Eye (tissue), 1 donor: ENCODE measurements around the gene PNMA8C.
"Not testable (repeated sequence)": the region's sequence is repeated elsewhere in the genome, so short reads cannot be mapped to it uniquely, and the experiment has no call there.

Experiments
- DNase-seq: peaks from one replicate; pipeline ENCODE4 v3.0.0-alpha.2; 2015

PNMA8C gene

DNA sequence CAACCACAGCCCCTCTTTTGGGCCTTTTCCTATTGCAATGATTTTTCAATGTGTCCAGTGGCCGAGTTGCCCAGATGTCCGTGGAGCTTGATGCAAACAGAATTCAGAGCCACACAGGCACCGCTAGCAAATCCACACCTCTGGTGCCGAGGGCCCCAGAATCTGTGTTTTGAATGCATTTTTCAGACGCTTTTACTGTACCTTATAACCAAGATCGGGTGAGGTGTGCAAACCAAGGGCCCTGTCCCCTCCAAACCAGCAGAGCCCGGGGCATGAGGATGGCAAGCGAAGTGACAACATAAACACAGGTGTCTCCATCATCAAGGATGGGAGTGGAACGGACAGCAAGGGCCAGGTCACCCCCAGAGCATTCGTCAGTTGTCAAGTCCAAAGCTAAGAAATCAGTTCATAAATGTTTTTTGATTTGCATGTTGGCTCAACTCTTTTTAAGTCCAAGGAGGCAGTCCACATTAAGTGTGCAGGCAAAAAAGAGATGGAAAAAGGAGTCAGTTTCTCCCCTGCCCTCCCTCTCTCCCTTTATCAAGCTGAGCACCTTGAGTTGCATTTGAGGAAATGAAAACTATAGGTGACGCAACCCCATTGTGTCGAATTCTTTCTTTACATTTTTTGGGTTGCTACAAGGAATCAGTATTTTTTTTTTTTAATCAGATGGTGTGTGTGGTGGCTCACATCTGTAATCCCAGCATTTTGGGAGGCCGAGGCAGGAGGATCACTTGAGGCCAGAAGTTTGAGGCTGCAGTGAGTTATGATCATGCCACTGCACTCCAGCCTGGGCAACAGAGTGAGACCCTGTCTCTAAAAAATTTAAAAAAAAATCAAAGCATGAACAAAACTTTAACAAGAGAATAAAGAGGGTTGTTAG lies 18.3 kb downstream of the PNMA8C start:
- DNase-seq = no peak

DNA sequence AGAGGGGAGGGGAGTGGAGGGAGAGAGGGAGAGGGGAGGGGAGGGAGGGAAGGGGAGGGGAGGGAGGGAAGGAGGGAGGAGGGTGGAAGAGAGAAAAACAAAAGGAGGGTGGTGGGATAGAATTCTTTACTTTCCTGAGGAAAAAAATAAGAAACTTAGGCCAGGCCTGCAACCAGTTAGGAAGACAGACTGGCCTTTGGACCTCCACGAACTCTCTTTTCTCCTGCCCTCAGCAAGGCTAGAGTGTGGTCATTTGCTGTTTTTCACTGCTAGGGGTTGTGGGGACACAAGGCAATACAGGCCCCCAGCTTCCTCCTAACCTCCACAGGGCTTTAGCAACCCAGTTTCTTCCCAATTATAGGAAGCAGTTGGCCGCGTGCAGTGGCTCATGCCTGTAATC lies 19.5 kb downstream of the PNMA8C start:
- DNase-seq = no peak

DNA sequence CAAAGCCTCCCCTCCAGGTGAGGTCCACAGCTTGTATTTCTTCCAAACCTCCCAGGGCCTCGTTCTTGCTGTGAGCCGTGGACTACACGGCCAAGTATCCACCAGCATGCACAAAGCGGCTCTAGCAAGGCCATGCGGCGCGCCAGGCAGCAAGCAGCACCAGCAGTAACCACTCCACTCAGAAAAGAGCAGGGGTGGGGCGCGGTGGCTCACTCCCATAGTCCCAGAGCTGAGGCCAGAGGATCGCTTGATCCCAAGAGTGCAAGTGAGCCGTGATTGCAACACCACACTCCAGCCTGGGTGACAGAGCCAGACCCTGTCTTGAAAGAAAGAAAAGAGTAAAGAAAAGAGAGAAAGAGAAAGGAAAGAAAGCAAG lies 20.1 kb downstream of the PNMA8C start:
- peak; percentile 78 for DNase-seq

DNA sequence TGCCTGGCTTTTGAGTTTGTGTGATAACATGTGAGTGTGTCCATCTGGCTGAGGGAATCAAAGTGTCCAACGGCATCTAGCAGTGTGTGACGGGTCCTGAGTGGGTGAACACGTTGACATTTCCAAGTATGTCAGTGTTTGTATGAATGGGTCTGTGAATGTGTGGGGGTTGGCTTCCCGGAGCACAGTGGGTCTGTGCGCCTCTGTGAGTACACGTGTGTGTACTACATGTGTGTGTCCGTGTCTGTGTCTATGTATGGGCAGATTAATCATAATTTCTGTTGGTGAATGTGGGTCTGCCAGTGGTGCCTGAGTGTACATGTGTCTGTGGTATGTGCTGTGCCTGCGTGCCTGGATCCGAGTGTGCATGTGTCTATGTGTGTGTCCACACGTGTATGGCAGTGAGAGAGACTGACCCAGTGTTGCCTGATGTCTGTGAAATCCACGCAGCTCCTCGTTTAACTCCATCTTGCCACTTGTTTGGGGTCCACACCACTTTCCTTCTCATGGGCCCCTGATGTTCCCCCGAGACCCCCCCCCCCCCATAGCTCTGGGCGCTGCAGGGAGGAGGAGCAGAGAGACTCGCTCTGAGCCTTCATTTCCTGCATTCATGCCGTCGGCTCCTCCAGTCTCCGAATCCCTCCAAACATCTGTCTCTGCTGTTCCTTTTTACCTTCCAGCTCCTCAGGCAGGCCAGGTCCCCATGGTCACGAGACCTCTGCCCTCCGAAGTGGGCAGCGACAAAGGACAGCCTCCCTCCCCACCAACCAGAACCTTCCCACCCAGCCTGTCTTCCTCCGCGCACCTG lies 20.7 kb downstream of the PNMA8C start:
- DNase-seq = no peak

DNA sequence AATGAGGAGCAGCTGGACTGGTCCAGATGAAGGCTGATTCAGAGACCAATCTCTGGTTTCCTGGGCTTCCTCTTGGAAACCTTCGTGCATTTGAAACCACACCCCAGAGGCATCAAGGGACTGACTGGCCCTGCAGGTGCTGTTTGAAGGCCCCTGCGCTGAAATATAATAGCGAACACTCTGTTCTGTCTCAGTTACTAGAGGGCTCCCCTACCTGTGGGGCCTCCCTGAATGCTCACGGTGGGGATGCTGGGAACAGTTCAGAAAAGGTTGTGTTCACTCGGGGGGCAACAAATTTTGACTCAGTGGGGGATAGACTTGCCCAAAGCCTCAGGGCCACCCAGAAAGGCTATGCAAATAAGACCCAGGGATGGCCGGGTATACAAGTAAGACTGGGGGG lies 21.8 kb downstream of the PNMA8C start:
- DNase-seq = no peak

DNA sequence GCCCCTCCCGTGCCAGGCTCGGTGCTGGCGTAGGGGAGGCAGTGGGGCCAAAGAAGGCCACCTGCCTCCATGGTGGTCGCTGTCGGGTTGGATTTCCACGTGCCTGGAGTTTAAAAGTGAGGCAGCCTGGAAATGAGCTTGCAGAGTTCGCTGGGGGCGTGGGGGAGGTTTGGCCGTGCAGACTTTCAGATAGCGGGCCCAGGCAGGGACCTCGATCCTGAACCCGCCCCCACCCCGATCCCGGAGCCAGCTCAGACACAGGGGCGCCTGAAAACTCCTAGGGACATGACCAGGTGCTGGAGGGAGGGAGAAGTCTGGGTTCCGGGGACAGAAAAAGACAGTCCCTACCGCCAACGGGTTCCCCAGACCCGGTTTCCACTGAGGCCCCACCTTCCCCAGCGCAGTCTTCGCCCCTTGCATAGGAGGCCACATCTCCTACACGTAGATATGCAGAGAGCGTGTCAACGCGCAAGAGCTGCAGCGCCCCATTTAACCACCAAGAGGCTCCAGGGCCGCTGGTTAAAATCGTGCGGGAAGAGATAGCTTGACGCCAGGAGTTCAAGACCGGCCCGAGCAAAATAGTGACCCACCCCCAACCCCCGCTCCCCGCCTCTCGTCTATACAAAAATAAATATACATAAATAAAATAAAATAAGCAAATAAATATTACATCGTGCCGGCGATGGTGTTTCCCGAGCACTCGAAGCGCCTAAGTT lies 23.8 kb downstream of the PNMA8C start:
- DNase-seq = peak; percentile 84

DNA sequence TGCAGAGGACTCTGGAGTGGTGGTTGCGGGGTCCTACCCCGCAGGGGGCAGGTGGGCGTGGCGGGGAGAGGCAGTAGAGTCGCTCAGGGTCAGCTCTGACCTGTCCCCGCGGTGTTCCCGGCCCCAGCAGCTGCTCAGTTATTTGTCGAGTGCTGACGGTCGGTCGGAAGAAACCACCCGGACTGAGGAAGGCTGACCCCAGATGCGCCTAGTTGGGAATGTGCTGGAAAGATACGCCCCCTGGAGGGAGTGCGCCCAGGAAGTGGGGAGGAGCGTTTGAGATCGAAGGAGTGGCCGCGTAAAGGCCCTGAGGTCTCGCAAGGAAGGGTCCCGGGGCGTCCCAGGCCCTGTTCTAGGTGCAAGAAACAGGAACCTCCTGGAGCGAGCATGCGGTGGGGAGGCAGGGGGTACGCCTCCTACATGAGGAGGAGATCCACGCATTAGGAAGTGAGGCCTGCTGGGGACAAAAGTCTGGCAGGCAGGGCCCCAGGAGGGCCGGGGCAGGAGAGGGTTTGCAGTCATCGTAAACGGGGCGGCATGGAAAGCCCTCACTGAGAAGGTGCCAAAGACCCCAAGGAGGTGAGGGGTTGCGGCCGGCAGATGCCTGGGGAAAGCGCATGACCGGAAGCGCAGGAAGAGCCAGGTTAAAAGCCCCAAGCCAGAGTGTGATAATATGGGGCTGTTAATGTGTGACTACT lies 24.5 kb downstream of the PNMA8C start:
- peak; percentile 86 for DNase-seq

DNA sequence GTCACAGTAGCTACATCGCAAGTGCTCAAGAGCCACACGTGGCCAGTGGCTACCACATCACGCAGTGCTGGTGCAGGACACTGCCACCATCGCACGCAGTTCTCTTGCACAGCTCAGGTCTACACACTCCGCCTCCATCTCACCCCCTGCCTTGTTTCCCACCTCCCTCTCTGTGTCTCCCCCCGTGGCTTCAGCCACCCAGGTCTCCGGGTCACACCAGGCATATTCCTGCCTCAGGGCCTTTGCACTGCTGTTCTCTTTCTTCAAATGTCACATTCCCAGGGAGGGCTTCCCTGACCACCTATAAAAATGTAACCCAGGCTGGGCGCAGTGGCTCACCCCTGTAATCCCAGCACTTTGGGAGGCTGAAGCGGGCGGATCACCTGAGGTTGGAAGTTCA lies 26.0 kb downstream of the PNMA8C start:
- DNase-seq = no peak

DNA sequence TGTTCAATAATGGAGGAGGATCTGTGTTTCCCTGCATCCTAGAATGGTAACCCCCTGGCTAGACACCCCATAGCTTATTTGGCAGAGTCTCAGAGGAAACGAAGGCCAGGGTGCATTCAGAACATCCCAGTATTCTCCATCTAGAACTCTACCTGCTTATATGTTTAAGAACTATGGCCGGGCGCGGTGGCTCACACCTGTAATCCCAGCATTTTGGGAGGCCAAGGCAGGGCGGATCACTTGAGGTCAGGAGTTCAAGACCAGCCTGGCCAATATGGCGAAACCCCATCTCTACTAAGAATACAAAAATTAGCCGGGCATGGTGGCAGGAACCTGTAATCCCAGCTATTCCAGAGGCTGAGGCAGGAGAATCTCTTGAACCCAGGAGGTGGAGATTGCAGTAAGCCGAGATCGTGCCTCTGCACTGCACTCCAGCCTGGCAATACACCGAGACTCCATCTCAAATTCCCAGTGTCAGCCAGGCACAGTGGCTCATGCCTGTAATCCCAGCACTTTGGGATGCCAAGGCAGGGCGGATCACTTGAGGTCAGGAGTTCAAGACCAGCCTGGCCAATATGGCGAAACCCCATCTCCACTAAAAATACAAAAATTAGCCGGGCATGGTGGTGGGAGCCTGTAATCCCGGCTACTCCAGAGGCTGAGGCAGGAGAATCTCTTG lies 30.8 kb downstream of the PNMA8C start:
- DNase-seq = not testable (repeated sequence)

DNA sequence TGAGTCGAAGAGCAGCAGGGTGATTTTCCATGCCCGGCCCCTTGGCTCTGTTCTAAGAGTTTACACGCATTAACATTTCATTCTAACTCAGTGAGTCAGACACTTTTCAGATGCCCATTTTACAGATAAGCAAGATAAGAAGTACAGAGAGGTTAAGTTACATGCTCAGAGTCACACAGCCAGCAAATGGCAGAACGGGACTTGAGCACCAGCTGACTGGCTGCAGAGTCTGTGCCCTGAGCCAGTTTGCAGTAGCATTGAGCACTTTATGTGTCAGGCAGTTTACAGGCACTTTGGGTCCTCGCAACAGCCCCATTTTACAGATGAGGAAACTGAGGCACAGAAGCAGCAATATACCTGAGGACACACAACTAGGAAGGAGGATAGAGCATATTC lies 34.3 kb downstream of the PNMA8C start:
- no peak for DNase-seq

DNA sequence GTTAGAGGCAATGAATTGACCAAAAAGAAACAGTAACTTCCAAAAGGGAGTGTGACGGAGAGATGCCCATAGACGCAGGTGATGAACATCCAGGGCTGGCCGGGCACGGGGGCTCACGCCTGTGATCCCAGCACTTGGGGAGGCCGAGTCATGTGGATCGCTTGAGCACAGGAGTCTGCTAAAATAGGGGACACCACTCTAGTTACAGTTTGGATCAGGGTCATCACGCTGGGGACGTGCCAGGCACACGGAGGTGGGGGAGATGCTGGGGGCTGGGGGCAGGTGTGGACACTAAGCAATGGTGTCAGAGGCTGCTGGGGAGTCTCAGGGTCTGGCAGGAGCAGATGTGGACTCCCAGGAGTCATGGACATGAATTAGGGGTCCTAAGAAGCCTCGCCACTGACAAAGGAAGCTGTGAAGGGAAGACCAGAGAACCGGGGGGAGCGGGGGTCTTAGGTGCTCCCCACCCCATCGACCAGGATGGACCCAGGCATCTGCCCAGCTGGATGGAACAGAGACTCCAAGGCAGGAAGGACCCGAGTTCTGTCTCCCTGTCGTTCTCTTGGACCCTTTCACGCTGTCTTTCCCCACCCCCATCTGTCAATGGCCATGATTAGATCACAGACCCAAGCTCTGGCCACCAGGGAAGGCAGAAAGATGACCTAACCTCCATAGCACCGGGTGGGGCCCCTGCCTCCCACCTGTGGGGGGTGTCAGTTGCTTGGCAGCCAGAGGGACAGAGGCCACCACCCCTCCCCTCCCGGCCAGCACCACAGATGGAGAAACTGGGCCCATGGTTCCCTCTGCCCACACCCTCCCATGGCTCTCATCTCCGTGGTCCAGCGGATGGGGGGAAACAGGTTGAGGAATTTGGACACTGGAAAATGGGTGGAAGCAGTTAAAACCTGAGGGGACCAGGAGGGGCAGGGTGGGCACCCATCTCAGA lies 35.0 kb downstream of the PNMA8C start:
- no peak for DNase-seq

DNA sequence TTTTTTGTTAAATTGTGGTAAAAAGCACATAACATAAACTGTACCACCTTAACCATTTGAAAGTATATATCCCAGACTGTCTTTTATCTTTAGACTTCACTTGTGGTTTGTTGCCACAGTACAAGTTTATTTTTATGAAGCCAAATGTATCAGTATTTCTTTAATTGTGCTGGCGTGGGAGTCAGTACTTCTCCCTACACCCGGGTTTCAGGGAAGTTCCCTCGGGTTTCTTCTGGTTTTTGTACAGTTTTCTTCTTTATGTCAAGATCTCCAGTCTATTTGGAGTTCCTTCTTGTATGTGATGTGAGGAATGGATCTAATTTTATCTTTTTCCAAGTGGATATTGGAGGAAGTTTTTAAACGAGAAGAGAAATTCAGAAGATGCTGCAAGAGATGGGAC lies 35.9 kb downstream of the PNMA8C start:
- no peak for DNase-seq

DNA sequence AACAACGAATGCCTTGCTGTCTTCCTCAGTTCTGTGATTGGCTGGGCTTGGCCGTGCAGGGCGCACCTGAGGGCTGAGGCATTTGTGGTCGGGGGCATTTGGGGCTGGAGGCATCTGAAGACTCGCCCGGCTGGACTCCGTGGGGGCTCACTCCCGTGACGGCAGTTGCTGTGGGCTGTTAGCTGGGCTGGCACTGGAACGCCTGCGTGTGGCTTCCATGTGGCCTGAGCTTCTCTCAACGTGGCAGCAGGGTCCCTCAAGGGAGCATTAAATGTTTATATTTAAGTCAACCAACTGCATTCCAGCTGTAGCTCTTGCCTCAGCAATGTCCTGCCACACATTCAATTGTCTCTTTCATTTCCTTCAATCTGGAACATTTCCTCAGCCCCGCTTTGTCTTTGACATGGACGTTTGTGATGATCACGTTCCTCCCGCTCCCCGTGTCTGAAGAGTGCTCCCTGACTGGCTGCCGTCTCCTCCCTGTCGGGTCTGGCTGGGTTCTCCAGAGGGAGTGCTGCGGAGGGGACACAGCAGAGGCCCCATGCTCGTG lies 36.4 kb downstream of the PNMA8C start:
- DNase-seq = peak; percentile 62

DNA sequence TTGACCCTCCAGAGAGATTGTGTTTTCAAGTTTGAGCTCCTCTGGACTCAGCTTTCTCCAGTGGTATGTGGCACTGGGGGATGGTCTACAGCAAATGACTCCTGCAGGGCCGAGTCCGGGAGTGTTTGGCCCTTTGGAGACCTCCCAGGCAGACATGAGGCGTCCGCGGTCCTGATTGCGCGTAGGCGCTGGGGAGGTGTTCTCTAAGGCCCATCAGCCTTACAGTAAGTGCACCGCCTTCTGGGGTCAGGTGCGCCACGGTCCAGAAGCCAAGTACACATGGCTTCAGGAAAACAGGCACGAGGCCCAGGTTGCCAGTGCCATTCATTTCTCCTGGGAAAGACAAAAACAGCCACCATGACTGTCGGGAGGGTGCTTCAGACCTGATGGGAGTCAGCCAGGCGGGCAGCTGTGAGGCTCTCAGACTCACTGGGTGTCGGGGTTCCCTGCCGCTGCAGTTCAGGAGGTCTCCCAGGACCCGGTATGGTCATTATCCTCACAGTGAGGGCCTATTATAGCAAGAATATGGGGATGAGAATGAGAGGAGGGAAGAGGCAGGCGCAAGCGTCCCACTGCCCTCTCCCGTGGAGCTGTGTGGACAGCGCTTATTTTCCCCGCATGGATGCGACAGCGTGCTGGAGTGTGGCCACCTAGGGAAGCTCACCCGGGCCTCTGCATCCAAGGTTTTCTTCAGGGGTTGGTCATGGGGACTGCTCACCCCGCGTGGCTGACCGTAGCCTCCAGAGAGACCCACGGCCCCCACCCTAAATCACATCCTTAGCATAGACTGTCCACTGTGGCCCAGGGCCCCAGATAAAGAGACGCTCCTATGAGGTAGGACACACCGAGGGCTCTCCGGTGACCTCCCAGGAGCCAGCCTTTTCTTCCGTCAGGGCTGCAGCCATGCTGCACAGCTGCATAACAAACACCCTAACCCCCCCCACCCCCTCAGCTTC lies 37.2 kb downstream of the PNMA8C start:
- no peak for DNase-seq

DNA sequence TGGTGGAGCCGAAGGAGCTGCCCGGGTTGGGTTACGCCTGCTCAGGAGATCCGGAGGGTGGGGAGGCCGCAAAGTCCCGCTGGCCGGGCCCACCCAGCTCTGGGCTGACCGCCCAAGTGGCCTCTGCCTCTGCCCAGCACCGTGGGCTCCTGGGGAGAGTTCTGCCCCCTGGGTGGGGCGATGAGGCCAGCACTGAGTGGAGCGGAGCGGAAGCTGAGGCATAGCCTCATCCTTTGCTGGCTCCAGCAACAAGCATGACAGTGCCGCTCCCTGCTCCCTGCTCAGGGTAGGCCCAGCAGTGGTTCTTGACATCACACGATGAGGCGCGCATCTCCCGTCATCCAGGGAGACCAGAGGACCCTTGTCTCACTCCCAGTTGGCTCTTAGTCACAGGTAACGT lies 37.9 kb downstream of the PNMA8C start:
- DNase-seq = no peak

DNA sequence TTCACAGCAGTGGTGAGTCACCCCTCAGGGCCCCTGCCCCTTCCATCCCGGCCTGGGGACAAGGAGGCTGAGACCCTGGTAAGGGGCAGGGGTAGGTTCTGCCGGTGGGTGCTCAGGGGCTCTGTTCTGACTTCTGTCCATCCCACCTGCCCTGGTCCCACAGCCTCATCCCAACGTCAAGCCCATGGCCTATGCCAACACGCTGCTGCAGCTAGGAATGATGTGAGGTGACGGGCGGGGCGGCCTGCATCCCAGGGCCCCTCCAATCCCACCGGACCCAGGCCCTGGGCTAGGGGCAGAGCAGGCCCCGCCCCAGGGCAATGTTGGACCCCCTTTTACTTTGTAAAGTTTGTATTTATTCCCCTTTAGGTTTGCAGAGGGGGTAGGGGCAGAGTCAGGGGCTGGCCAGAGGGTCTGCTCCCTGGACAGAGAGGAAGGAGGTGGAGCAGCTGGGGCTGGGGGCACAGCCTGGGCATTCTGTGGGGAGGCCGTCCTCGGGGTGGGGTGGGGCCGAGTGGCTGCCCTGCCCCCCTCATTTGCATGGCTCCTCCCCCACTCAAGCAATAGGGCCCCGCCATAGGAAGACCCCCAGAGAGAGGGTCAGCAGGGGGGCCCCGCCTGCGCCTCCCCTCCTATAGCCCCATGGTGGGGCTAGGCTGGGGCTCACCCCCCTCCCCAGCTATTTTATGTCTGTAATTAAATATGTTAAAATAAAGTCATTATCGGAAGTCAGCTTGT lies 38.4 kb downstream of the PNMA8C start:
- DNase-seq = no peak

DNA sequence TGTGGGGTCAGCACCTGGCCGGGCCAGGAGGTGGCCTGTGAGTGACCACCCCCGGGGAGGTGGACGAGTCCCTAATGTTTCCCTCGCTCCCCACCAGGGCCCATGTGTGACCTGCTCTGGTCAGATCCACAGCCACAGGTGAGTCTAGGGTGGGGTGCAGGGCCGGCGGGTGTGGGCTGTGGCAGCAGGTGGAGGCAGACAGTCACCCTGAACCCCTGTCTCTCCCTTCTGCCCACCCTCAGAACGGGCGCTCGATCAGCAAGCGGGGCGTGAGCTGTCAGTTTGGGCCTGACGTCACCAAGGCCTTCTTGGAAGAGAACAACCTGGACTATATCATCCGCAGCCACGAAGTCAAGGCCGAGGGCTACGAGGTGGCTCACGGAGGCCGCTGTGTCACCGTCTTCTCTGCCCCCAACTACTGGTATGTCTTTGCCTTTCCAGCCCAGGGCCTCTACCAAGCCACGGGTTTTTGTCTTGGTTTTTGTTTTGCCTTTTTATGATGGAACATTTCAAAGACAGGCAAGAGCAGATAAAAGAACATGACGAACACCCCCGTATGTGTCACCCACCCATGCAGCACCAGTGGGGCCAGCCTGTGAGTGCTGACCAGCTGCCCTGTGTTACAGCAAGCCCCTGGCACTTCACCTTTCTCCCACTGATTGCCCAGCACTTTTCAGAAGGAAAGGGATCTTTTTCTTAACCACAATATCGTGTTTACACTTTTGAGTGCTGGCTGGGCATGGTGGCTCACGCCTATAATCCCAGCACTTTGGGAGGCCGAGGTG lies 40.2 kb downstream of the PNMA8C start:
- no peak for DNase-seq

DNA sequence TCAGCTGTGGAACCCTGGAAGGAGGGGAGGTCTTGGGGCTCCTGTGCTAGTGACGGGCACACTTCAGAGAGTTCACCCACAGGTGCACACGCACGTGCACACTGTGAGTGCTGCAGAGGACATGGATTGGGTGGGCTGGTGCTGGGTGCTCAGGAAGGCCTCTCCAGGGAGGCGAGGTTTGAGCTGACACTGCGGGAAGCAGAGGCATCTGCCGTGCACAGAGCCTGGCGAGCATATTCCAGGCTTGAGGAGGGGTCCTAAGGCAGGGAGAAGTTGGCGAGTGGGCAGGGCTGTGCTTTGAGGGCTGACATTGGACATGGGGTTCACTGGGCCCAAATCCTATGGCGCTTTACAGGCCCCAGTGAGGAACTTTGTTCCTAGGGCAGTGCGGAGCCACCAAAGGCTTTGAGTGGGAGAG lies 41.0 kb downstream of the PNMA8C start:
- no peak for DNase-seq
